ENCODE measurements around the gene NUDT6.

GRCh38 chr4:122968227-122968812 lies 45.9 kb upstream of the NUDT6 start:
- TF ChIP-seq CTCF (conservative IDR thresholded peaks at IDR 0.05) (no peak), ZFX (IDR thresholded peaks at IDR 0.05) (no peak)
